C4-2B (cell line): Measurements from ENCODE around the gene TMEM117.

ENCODE experiments used
- H3K27ac ChIP-seq: fragments of 450-650 bp; 2 replicates; pipeline ENCODE4 v1.5.1; 2017
- CTCF ChIP-seq: fragments of 450-650 bp; conservative IDR thresholded peaks from 2 replicates; pipeline ENCODE4 v1.5.1; 2017; ENCODE audit warnings: mild to moderate bottlenecking
- ZFX ChIP-seq: fragments of 450-650 bp; IDR thresholded peaks from 2 replicates; pipeline ENCODE4 v1.6.1; 2017

TMEM117 gene

GRCh38 chr12:43878050-43878449 is 42.2 kb downstream of the TMEM117 start:
- no peak for TF ChIP-seq CTCF
- TF ChIP-seq ZFX = no peak
- no peak overlapping the region for H3K27ac ChIP-seq

GRCh38 chr12:43880547-43880946 is 44.7 kb downstream of the TMEM117 start:
- H3K27ac ChIP-seq = no peak overlapping the region
- TF ChIP-seq CTCF (no peak), ZFX (no peak)

- no peak overlapping the region for H3K27ac ChIP-seq
- no peak for TF ChIP-seq ZFX
- TF ChIP-seq CTCF = peak; percentile 94
Observed at GRCh38 chr12:43882578-43883178, 46.8 kb downstream of the TMEM117 start.

GRCh38 chr12:43883311-43883710 is 47.4 kb downstream of the TMEM117 start:
- TF ChIP-seq CTCF (no peak), ZFX (no peak)
- no peak overlapping the region for H3K27ac ChIP-seq

GRCh38 chr12:43883748-43884147 is 47.9 kb downstream of the TMEM117 start:
- H3K27ac ChIP-seq = no peak overlapping the region
- TF ChIP-seq ZFX (no peak), CTCF (no peak)

- TF ChIP-seq CTCF = no peak
- H3K27ac ChIP-seq = no peak overlapping the region
Observed at GRCh38 chr12:43884683-43885410, 49.0 kb downstream of the TMEM117 start.

- H3K27ac ChIP-seq = no peak overlapping the region
- TF ChIP-seq CTCF (no peak), ZFX (no peak)
Observed at GRCh38 chr12:43887397-43887796, 51.5 kb downstream of the TMEM117 start.
